Immature natural killer cell (primary cell): ENCODE results near the gene ZBTB37. TPM values are rescaled to one million over a fixed set of nuclear protein-coding genes. Genes with fewer than 3 reads are reported as not detected.
"Not testable (repeated sequence)": the region's sequence is repeated elsewhere in the genome, so short reads cannot be mapped to it uniquely, and the experiment has no call there.

Source experiments
- DNase-seq, 3 donors: peaks; one replicate each; pipeline ENCODE4 v3.0.0; 2022; ENCODE audit warnings: mixed read lengths in 1 of 3
- H3K27ac Mint-ChIP-seq, 6 donors: one replicate each; pipeline ENCODE4 v1.8.0; 2020; ENCODE audit warnings: mixed read lengths in 6 of 6, mild to moderate bottlenecking in 5 of 6, inconsistent platforms in 4 of 6, moderate library complexity in 3 of 6
- H3K27me3 Mint-ChIP-seq, 3 donors: one replicate each; pipeline ENCODE4 v1.8.0; 2020 to 2021; ENCODE audit warnings: low read depth in 3 of 3, mild to moderate bottlenecking in 3 of 3, mixed read lengths in 3 of 3, moderate library complexity in 3 of 3, inconsistent platforms in 1 of 3
- H3K36me3 Mint-ChIP-seq, 3 donors: one replicate each; pipeline ENCODE4 v1.8.0; 2020; ENCODE audit warnings: mixed read lengths in 3 of 3, inconsistent platforms in 2 of 3, mild to moderate bottlenecking in 2 of 3
- H3K4me1 Mint-ChIP-seq, 2 donors: one replicate each; pipeline ENCODE4 v1.8.0; 2020; ENCODE audit warnings: inconsistent platforms in 2 of 2, mild to moderate bottlenecking in 2 of 2, mixed read lengths in 2 of 2, moderate library complexity in 1 of 2
- H3K4me3 Mint-ChIP-seq, 5 donors: one replicate each; pipeline ENCODE4 v1.8.0; 2020; ENCODE audit warnings: mild to moderate bottlenecking in 5 of 5, mixed read lengths in 5 of 5, inconsistent platforms in 3 of 5, moderate library complexity in 3 of 5
- H3K9me3 Mint-ChIP-seq, 6 donors: one replicate each; pipeline ENCODE4 v1.8.0; 2020; ENCODE audit warnings: mild to moderate bottlenecking in 6 of 6, mixed read lengths in 6 of 6, inconsistent platforms in 4 of 6, moderate library complexity in 3 of 6
- polyA plus RNA-seq, 3 donors: library from polyadenylated mRNA; unstranded; fragments of 300-500 nt; fragmentation: Illumina TruSeq; gene quantifications; one replicate each; pipeline ENCODE4 v1.2.3, GENCODE V29; 2021

Gene ZBTB37
- polyA plus RNA-seq, 3 donors from 2014 or later, result 2.9 to 4.3 (median 3.1) TPM

DNA sequence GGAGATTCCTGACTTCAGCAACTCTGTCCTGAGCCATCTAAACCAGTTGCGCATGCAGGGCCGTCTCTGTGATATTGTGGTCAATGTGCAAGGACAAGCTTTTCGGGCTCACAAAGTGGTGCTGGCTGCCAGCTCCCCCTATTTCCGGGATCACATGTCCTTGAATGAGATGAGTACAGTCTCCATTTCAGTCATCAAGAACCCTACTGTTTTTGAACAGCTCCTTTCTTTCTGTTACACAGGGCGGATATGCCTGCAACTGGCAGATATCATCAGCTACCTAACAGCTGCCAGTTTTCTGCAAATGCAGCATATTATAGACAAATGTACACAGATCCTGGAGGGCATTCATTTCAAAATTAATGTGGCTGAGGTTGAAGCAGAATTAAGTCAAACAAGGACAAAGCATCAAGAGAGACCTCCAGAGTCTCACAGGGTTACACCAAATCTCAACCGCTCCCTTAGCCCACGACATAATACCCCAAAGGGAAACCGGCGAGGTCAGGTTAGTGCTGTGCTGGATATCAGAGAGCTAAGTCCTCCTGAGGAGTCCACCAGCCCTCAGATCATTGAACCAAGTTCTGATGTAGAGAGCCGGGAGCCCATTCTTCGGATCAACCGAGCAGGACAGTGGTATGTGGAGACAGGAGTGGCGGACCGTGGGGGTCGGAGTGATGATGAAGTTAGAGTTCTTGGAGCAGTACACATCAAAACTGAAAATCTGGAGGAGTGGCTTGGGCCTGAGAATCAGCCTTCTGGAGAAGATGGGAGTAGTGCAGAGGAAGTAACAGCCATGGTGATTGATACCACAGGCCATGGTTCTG, 2.3 kb downstream of the ZBTB37 start:
- H3K27me3 Mint-ChIP-seq, result peaks cover 7 to 17% (median 8%) of the 10 kb centered on the region in 3 donors
- H3K4me3 Mint-ChIP-seq, result peak overlapping the region; percentile 53 to 99 (median 94)
- H3K36me3 Mint-ChIP-seq, result peaks cover 22 to 36% (median 22%) of the 10 kb centered on the region in 3 donors
- DNase-seq, result peak; percentile 53 to 71 (median 54)
- no peaks in the 10 kb centered on the region for H3K9me3 Mint-ChIP-seq
- peaks cover 64 to 69% of the 10 kb centered on the region in 2 donors for H3K4me1 Mint-ChIP-seq
- peak overlapping the region; percentile 89 to 100 (median 96) for H3K27ac Mint-ChIP-seq

DNA sequence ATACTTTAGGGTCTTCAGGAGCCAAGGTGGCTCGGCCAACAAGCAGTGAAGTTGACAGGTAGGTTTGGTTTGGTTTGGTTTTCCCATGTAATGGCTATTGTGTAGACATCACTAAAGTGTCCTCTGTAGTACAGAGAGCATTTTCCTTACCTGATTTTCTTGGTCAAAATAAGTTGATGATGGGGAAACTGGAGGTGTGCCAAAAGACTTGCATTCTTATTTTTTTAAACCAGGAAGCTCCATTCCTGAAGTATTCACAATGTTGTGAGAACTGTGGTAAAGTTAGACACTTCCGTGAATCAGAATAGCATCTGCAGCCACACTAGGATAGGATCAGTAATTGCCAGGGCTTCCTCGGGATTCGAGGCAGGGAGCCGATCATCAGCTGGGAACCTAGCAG, 2.9 kb downstream of the ZBTB37 start:
- H3K27ac Mint-ChIP-seq, result peak overlapping the region; percentile 89 to 100 (median 96)
- H3K9me3 Mint-ChIP-seq, result no peaks in the 10 kb centered on the region
- peaks cover 59 to 63% of the 10 kb centered on the region in 2 donors for H3K4me1 Mint-ChIP-seq
- peak overlapping the region; percentile 53 to 99 (median 94) for H3K4me3 Mint-ChIP-seq
- H3K27me3 Mint-ChIP-seq, result peaks cover 7 to 17% (median 8%) of the 10 kb centered on the region in 3 donors
- no peak for DNase-seq
- peaks cover 22 to 35% (median 25%) of the 10 kb centered on the region in 3 donors for H3K36me3 Mint-ChIP-seq

DNA sequence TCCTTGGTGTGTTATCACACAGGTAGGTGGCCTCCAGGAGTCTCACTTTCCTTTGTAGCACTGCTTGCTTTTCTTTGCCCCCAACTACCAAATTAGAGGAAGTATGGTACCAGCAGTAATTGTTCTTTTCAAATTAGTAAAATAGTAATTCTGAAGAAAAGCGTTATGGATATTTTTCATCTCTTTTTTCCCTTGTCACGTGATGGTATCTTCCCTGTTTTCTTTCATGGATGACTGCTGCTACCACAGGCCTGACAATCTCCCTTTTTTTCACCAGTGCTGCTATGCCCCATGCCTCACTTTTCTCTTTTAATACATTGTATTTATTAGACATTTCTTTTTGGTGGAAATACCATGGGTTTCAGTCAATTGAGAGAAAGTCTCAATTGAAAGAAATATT, 3.3 kb downstream of the ZBTB37 start:
- peak overlapping the region in 3 of 5 donors; percentile 38 to 96 (median 94) for H3K4me3 Mint-ChIP-seq

DNA sequence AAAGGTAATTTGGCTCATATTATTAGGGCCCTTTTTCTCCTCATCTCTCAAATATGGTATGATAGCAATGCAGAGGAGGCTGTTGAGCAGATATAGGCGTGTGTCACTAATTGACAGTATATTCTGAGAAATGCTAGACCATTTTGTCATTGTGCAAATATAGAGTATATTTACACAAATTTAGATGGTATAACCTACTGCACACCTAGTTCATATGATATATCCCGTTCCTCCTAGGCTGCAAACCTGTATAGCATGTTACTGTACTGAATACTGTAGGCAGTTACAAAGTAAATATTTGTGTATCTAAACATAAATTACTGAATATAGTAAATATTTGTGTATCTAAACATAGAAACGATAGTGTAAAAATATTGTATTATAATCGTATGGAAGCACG, 8.6 kb downstream of the ZBTB37 start:
- peak overlapping the region in 1 of 6 donors; percentile 23 for H3K27ac Mint-ChIP-seq
- no peaks in the 10 kb centered on the region for H3K9me3 Mint-ChIP-seq
- H3K27me3 Mint-ChIP-seq, result no peaks in the 10 kb centered on the region
- peaks cover 21 to 44% (median 33%) of the 10 kb centered on the region in 3 donors for H3K36me3 Mint-ChIP-seq
- peaks cover 14 to 16% of the 10 kb centered on the region in 2 donors for H3K4me1 Mint-ChIP-seq
- DNase-seq, result no peak
- H3K4me3 Mint-ChIP-seq, result no peak overlapping the region

More for the DNA sequence above, 3.3 kb downstream of the ZBTB37 start:
- H3K36me3 Mint-ChIP-seq, result peaks cover 21 to 35% (median 25%) of the 10 kb centered on the region in 3 donors
- peaks cover 55 to 59% of the 10 kb centered on the region in 2 donors for H3K4me1 Mint-ChIP-seq
- H3K27me3 Mint-ChIP-seq, result peaks cover 7 to 17% (median 8%) of the 10 kb centered on the region in 3 donors
- peak overlapping the region; percentile 89 to 100 (median 96) for H3K27ac Mint-ChIP-seq
- no peak for DNase-seq
- no peaks in the 10 kb centered on the region for H3K9me3 Mint-ChIP-seq

DNA sequence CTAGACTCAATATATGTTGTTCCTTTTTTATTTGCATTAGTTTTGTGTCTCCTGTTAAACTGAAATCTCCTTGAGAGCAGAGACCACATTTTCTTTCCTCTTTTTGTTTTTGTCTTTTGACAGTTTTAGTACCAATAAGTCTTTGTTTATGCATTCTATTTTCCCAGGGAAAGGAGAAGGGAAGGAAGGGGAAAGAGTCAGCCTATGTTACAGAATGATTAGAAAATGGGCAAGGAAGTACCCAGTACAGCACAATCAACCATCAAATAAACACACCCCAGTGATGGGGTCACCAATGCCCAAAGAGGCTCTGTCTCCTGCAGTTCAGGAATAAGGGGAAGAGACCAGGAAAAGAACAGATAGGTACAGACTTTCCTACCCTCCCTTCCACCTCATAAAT, 10.1 kb downstream of the ZBTB37 start:
- peaks cover 19 to 37% (median 32%) of the 10 kb centered on the region in 3 donors for H3K36me3 Mint-ChIP-seq

DNA sequence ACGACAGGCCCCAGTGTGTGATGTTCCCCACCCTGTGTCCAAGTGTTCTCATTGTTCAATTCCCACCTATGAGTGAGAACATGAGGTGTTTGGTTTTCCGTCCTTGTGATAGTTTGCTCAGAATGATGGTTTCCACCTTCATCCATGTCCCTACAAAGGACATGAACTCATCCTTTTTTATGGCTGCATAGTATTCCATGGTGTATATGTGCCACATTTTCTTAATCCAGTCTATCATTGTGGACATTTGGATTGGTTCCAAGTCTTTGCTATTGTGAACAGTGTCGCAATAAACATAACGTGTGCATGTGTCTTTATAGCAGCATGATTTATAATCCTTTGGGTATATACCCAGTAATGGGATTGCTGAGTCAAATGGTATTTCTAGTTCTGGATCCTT, 12.9 kb downstream of the ZBTB37 start:
- H3K4me3 Mint-ChIP-seq, H3K27ac Mint-ChIP-seq, H3K27me3 Mint-ChIP-seq, DNase-seq, H3K9me3 Mint-ChIP-seq: not testable (repeated sequence)
- H3K36me3 Mint-ChIP-seq, result peaks cover 15 to 32% (median 27%) of the 10 kb centered on the region in 3 donors
- peaks cover 9 to 13% of the 10 kb centered on the region in 2 donors for H3K4me1 Mint-ChIP-seq

More for the DNA sequence above, 10.1 kb downstream of the ZBTB37 start:
- no peak overlapping the region for H3K4me3 Mint-ChIP-seq
- no peaks in the 10 kb centered on the region for H3K27me3 Mint-ChIP-seq
- no peak for DNase-seq
- H3K27ac Mint-ChIP-seq, result no peak overlapping the region
- H3K4me1 Mint-ChIP-seq, result peaks cover 4 to 9% of the 10 kb centered on the region in 2 donors
- no peaks in the 10 kb centered on the region for H3K9me3 Mint-ChIP-seq

DNA sequence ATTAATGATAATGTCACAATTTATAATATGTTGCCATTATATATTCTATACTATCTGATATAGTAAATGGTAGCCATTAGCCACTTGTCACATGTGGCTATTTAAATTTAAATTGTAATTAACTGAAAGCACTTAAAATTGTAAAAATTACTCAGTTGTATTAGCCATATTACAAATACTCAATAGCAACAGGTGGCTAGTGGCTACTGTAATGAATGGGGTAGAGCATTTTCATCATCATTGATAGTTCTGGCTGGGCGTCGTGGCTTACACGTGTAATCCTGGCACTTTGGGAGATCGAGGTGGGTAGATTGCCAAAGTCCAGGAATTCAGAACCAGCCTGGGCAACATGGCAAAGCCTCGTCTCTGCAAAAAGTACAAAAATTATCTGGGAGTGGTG, 16.5 kb downstream of the ZBTB37 start:
- no peak overlapping the region for H3K4me3 Mint-ChIP-seq
- H3K9me3 Mint-ChIP-seq, result no peaks in the 10 kb centered on the region
- no peaks in the 10 kb centered on the region for H3K27me3 Mint-ChIP-seq
- H3K4me1 Mint-ChIP-seq, result peaks cover 35 to 44% of the 10 kb centered on the region in 2 donors
- DNase-seq, result no peak
- peaks cover 17 to 31% (median 28%) of the 10 kb centered on the region in 3 donors for H3K36me3 Mint-ChIP-seq
- peak overlapping the region in 1 of 6 donors; percentile 7 for H3K27ac Mint-ChIP-seq

DNA sequence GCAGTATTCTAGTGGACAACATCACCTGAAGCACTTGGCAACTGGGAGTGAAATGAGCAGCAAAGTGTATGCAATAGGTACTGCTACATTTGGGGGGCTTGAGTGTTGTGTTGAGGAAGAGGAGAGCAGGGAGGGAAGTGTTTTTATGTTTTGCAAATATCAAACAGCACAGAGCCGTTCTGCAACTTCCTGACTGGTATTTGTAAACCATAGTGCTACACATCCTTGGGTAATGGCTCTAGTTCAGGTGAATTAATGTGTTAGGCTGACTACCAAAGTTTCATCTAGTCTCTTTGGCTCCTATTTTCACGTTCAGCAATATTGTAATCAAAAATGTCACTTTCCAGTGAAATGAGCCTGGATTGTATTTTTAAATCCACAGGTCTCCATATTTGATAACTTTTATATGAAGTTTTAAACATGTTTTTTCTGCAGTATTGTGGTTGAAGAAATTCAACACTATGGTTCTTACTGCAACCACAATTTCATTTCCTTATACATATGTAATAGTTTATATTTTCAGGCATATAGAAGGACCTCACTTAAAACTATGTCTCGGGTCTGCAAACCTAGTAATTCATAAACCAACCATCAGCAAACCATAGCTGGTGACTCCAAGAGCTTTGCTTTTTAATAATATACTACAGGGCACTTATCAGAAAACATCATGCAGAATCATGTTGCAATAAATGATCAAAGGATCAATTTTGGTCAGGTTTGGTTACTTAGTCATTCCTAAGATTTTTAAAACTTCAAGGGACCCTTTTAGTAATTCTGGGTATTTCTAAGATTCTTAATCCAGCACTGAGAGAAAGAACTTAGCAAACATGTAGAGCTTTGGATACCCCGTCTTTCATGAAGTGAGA, 18.8 kb downstream of the ZBTB37 start:
- Mint-ChIP-seq H3K4me1 (peaks cover 35 to 60% of the 10 kb centered on the region in 2 donors), H3K36me3 (peaks cover 19 to 41% (median 38%) of the 10 kb centered on the region in 3 donors), H3K27ac (peak overlapping the region; percentile 75 to 95 (median 88)), H3K27me3 (no peaks in the 10 kb centered on the region), H3K9me3 (no peaks in the 10 kb centered on the region), H3K4me3 (peak overlapping the region; percentile 43 to 78 (median 70))
- peak in 1 of 3 donors; percentile 27 for DNase-seq

DNA sequence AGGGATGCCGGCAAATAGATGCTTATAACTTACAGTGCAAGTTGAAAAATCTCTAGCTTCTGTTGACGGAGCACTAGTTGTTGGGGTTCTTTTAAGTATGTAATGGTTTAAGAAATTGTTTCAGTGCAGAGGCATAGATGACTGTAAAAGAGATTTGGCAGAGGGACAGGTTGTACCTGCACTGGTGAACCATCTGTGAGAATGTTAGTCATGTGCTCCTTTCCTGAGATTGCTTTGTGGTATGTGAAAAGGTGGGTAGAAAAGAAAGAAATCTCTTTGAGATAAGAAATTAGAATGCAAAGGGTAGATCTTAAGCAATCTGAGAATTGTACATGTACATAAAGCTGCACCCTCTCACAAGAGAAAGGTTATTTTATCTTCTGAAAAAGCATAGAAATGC, 19.4 kb downstream of the ZBTB37 start:
- no peak for DNase-seq
- peaks cover 19 to 44% (median 38%) of the 10 kb centered on the region in 3 donors for H3K36me3 Mint-ChIP-seq
- H3K27me3 Mint-ChIP-seq, result no peaks in the 10 kb centered on the region
- H3K4me3 Mint-ChIP-seq, result peak overlapping the region; percentile 41 to 78 (median 70)
- peaks cover 33 to 66% of the 10 kb centered on the region in 2 donors for H3K4me1 Mint-ChIP-seq
- no peaks in the 10 kb centered on the region for H3K9me3 Mint-ChIP-seq
- peak overlapping the region in 5 of 6 donors; percentile 49 to 95 (median 83) for H3K27ac Mint-ChIP-seq

DNA sequence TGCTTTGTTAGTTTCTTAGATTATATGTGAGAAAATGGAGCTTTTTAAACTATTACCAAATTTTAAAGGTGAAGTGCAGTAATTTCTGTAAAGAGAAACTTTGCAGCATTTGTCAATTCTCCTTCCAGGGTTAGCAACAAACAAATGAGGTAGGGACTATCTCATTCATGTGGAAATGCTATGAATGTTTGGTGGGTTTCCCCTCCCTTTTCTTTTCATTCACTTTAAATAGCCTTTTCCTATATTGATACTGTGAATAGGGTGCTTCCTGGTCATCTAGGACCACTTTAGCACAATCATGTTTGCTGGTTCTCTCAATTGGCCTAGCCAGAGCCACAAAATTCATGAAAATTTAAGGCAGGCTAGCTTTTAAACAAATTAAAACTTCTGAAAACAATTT, 20.6 kb downstream of the ZBTB37 start:
- peaks cover 33 to 66% of the 10 kb centered on the region in 2 donors for H3K4me1 Mint-ChIP-seq
- H3K36me3 Mint-ChIP-seq, result peaks cover 24 to 44% (median 39%) of the 10 kb centered on the region in 3 donors
- no peak overlapping the region for H3K4me3 Mint-ChIP-seq
- no peaks in the 10 kb centered on the region for H3K27me3 Mint-ChIP-seq
- no peak for DNase-seq
- H3K9me3 Mint-ChIP-seq, result no peaks in the 10 kb centered on the region
- H3K27ac Mint-ChIP-seq, result no peak overlapping the region

DNA sequence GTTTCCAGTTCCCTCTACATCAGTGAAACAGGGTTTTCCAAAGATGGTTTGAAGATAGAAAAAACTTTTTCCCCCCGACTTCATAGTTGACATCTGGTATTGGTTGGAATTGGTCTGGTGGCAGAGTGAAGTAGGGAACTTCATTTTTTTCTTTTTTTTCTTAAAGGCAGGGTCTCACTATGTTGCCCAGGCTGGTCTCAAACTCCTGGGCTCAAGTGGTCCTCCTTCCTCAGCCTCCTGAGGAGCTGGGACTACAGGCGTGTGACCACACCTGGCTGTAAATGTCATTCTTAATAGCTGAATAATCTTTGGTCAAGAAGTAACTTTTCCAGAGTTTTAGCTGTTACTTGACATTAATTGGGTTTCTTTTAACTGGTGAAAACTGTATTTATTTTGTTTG, 21.7 kb downstream of the ZBTB37 start:
- Mint-ChIP-seq H3K27ac (peak overlapping the region in 1 of 6 donors; percentile 19), H3K4me1 (peaks cover 33 to 77% of the 10 kb centered on the region in 2 donors), H3K27me3 (no peaks in the 10 kb centered on the region), H3K36me3 (peaks cover 26 to 47% (median 43%) of the 10 kb centered on the region in 3 donors), H3K9me3 (no peaks in the 10 kb centered on the region), H3K4me3 (no peak overlapping the region)
- no peak for DNase-seq

DNA sequence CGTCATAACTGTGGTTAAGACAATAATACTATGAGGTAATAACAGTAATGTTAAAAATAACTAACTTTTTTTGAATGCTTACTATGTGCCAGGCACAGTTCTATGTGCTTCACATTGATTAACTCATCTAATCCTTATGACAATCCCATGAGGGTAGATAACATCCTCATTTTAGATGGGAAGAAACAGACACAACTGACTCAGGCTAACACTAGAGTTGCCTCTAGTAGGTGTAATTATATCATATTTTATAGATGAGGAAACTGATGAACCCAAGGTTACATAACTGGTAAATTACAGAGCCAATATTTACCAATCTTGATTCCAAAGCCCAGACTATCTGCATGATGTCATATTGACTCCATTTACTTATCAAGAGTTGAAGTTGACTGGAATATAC, 25.4 kb downstream of the ZBTB37 start:
- Mint-ChIP-seq H3K36me3 (peaks cover 12 to 29% (median 25%) of the 10 kb centered on the region in 3 donors), H3K27me3 (no peaks in the 10 kb centered on the region), H3K4me1 (peaks cover 8 to 41% of the 10 kb centered on the region in 2 donors), H3K9me3 (no peaks in the 10 kb centered on the region), H3K27ac (no peak overlapping the region), H3K4me3 (no peak overlapping the region)
- DNase-seq, result no peak

DNA sequence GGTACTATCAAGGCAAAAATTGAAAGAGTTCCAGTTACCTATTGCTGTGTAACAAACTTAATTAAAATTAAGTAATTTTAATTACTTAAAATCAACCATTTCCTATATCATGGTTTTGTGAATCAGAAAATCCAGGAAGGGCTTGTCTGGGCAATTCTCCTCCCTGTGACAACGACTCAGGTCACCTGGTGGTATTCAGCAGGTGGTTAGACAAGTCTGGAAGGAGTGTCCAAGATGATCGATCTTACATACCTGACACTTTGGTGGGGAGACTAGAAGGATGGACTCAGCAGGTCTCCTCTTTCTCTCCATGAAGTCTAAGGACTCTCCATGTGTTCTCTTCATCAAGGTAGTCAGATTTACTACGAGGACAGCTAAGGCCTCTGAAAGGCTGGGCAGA, 26.0 kb downstream of the ZBTB37 start:
- DNase-seq, result no peak
- Mint-ChIP-seq H3K4me1 (peaks cover 4 to 41% of the 10 kb centered on the region in 2 donors), H3K27me3 (no peaks in the 10 kb centered on the region), H3K9me3 (no peaks in the 10 kb centered on the region), H3K36me3 (peaks cover 12 to 32% (median 23%) of the 10 kb centered on the region in 3 donors), H3K4me3 (no peak overlapping the region), H3K27ac (peak overlapping the region in 1 of 6 donors; percentile 50)
